ENCODE data around the gene UBXN2A.

The UBXN2A gene

GRCh38 chr2:23954325-23955014 lies 14.2 kb downstream of the UBXN2A start:
- TF ChIP-seq CTCF (IDR thresholded peaks at IDR 0.05; ENCODE audit: borderline replicate concordance, insufficient read depth, low read depth, low read length) = no peak

GRCh38 chr2:23967846-23968245 lies 27.6 kb downstream of the UBXN2A start:
- TF ChIP-seq CTCF (IDR thresholded peaks at IDR 0.05; ENCODE audit: borderline replicate concordance, insufficient read depth, low read depth, low read length) = no peak
- H3K4me3 ChIP-seq (ENCODE audit: low read depth, low read length) = no peak overlapping the region

More at GRCh38 chr2:23954325-23955014, 14.2 kb downstream of the UBXN2A start:
- H3K4me3 ChIP-seq (ENCODE audit: low read depth, low read length) = no peak overlapping the region

GRCh38 chr2:23976883-23977282 lies 36.6 kb downstream of the UBXN2A start:
- no peak for TF ChIP-seq CTCF (IDR thresholded peaks at IDR 0.05; ENCODE audit: borderline replicate concordance, insufficient read depth, low read depth, low read length)
- H3K4me3 ChIP-seq (ENCODE audit: low read depth, low read length) = no peak overlapping the region

GRCh38 chr2:23988371-23988770 lies 48.1 kb downstream of the UBXN2A start:
- TF ChIP-seq CTCF (IDR thresholded peaks at IDR 0.05; ENCODE audit: borderline replicate concordance, insufficient read depth, low read depth, low read length) = no peak
- no peak overlapping the region for H3K4me3 ChIP-seq (ENCODE audit: low read depth, low read length)

GRCh38 chr2:23992931-23993330 lies 52.7 kb downstream of the UBXN2A start:
- no peak for TF ChIP-seq CTCF (IDR thresholded peaks at IDR 0.05; ENCODE audit: borderline replicate concordance, insufficient read depth, low read depth, low read length)
- no peak overlapping the region for H3K4me3 ChIP-seq (ENCODE audit: low read depth, low read length)

GRCh38 chr2:23993736-23994269 lies 53.5 kb downstream of the UBXN2A start:
- TF ChIP-seq CTCF (IDR thresholded peaks at IDR 0.05; ENCODE audit: borderline replicate concordance, insufficient read depth, low read depth, low read length) = no peak

GRCh38 chr2:23994567-23994966 lies 54.3 kb downstream of the UBXN2A start:
- H3K4me3 ChIP-seq (ENCODE audit: low read depth, low read length) = no peak overlapping the region
- no peak for TF ChIP-seq CTCF (IDR thresholded peaks at IDR 0.05; ENCODE audit: borderline replicate concordance, insufficient read depth, low read depth, low read length)

More at GRCh38 chr2:23993736-23994269, 53.5 kb downstream of the UBXN2A start:
- H3K4me3 ChIP-seq (ENCODE audit: low read depth, low read length) = no peak overlapping the region
